A549 treated with CORT108297 at 1 μM for 4 hours (cell line): ENCODE results near the gene HDAC1. TPM values are rescaled to one million over a fixed set of nuclear protein-coding genes. Genes with fewer than 3 reads are reported as not detected.

Experiments
- total RNA-seq: library from RNA; stranded (reverse); fragments of 200-300 nt; extraction: Qiagen RNA extraction; gene quantifications from 5 replicates; pipeline ENCODE4 v1.2.3, GENCODE V29; 2022

HDAC1 gene
- total RNA-seq, result 53.0 to 60.3 TPM (median 56.2 TPM) in 5 replicates

GRCh38 chr1:32291708-32292538, at the start of gene HDAC1:
HDAC1 (plus strand) TSS chr1:32292083; CDS start chr1:32292170, 87 bp downstream.

GRCh38 chr1:32246888-32247273, 45.0 kb upstream of the HDAC1 start, which contains the start of gene FAM167B:
FAM167B (plus strand) TSS chr1:32247222; CDS start chr1:32247422, 200 bp downstream.

GRCh38 chr1:32250893-32251716, 40.8 kb upstream of the HDAC1 start, which contains the start of gene LCK:
LCK (plus strand) TSS chr1:32251265; CDS start chr1:32274330, 23,065 bp downstream.

GRCh38 chr1:32335790-32336590, 44.1 kb downstream of the HDAC1 start, which contains the start of gene MARCKSL1:
MARCKSL1 (minus strand) TSS chr1:32336233; CDS start chr1:32336033, 200 bp downstream.

GRCh38 chr1:32362474-32363313, 70.8 kb downstream of the HDAC1 start, which contains the start of the genes FAM229A and TSSK3:
FAM229A (minus strand) TSS chr1:32362485; CDS start chr1:32362091, 394 bp downstream.
TSSK3 (plus strand) TSS chr1:32362539; CDS start chr1:32362702, 163 bp downstream.

Other genes starting within 250 kb of the HDAC1 start
- 8.7 to 14.1 TPM (median 12.9 TPM) in 5 replicates for gene TMEM39B, start 219.1 kb upstream of the HDAC1 start, total RNA-seq
- gene KPNA6, start 184.0 kb upstream of the HDAC1 start, total RNA-seq, result 14.3 to 18.2 TPM (median 15.1 TPM) in 5 replicates
- 26.8 to 31.9 TPM (median 28.5 TPM) in 5 replicates for gene TXLNA, start 112.4 kb upstream of the HDAC1 start, total RNA-seq
- 1.8 to 2.6 TPM (median 2.4 TPM) in 5 replicates for gene CCDC28B, start 91.5 kb upstream of the HDAC1 start, total RNA-seq
- gene IQCC, start 86.4 kb upstream of the HDAC1 start, total RNA-seq, result 1.4 to 2.4 TPM (median 1.9 TPM) in 5 replicates
- gene DCDC2B, start 83.0 kb upstream of the HDAC1 start, total RNA-seq, result not detected in 5 replicates
- gene TMEM234, start 69.7 kb upstream of the HDAC1 start, total RNA-seq, result 7.7 to 10.5 TPM (median 9.7 TPM) in 5 replicates
- gene EIF3I, start 69.7 kb upstream of the HDAC1 start, total RNA-seq, result 269 to 284 TPM (median 278 TPM) in 5 replicates
- 0.44 to 0.87 TPM (median 0.66 TPM) in 5 replicates for gene FAM167B, start 44.9 kb upstream of the HDAC1 start, total RNA-seq
- 0.16 TPM in 1 of 5 replicates, not detected in the others for gene LCK, start 40.8 kb upstream of the HDAC1 start, total RNA-seq
- gene MARCKSL1, start 44.1 kb downstream of the HDAC1 start, total RNA-seq, result 57.0 to 77.4 TPM (median 72.1 TPM) in 5 replicates
- 2.3 to 4.4 TPM (median 3.8 TPM) in 5 replicates for gene FAM229A, start 70.4 kb downstream of the HDAC1 start, total RNA-seq
- gene TSSK3, start 70.5 kb downstream of the HDAC1 start, total RNA-seq, result 0.07 to 0.11 TPM in 2 of 5 replicates, not detected in the others
- 19.1 to 22.7 TPM (median 22.3 TPM) in 5 replicates for gene BSDC1, start 102.4 kb downstream of the HDAC1 start, total RNA-seq
- gene ZBTB8B, start 173.0 kb downstream of the HDAC1 start, total RNA-seq, result under 0.01 TPM in 1 of 5 replicates, not detected in the others
- gene ZBTB8A, start 247.3 kb downstream of the HDAC1 start, total RNA-seq, result 3.4 to 4.2 TPM (median 3.6 TPM) in 5 replicates